K562 (cell line): Measurements from ENCODE around the gene EPB41L1. TPM values are rescaled to one million over a fixed set of nuclear protein-coding genes. Genes with fewer than 3 reads are reported as not detected.

ENCODE experiments used
- ATAC-seq: fragments of 200-7000 bp; cut with Tn5 transposase; 3 replicates; pipeline ENCODE4 v1.9.1; 2020; ENCODE audit warnings: moderate library complexity
- BruUV-seq: library from RNA; stranded (reverse); fragments of 400-500 nt; replicated peaks from 2 replicates; lab custom pipeline; 2021; lab: Mats Ljungman, UMichigan
- CTCF ChIA-PET: fragments of 300-600 bp; formaldehyde crosslinking; extraction: SDS; loops from one replicate; lab custom pipeline; 2021; ENCODE audit warnings: low intra/inter-chr PET ratio; lab: Yijun Ruan, JAX
- POLR2A ChIA-PET: fragments of 300-600, 350-650 bp; sonication (Branson Sonifier 250); formaldehyde crosslinking; extraction: SDS; loops from one replicate; lab custom pipeline; 2021; ENCODE audit warnings: antibody characterized with exemption, inconsistent platforms; lab: Yijun Ruan, JAX
- DNase-seq, 4 experiments: peaks; one replicate each; pipeline versions ENCODE4 v3.0.0 to v3.0.0-alpha.2; 2011 to 2018; ENCODE audit warnings: low spot score in 3 of 4, mixed read lengths in 3 of 4; ENCODE audit errors: extremely low read depth in 1 of 4
- FAIRE-seq: peaks from 2 replicates; lab custom pipeline; 2011; peaks lifted over from hg19 to GRCh38; lab: Jason Lieb, UNC
- H2AFZ ChIP-seq: 2 replicates; pipeline ENCODE4 v1.6.0; 2011; ENCODE audit warnings: low read depth, low read length, control low read depth, inconsistent platforms
- H3K27ac ChIP-seq: fragments of 200-600 bp; 3 replicates; pipeline ENCODE4 v1.8.0; 2011; ENCODE audit warnings: low read depth, mild to moderate bottlenecking, control low read depth, inconsistent platforms, low read length, moderate library complexity, mixed read lengths; ENCODE audit errors: extremely low read depth
- H3K27me3 ChIP-seq, 2 experiments: fragments of 300-600 bp in 1 of 2; 2 replicates in 1 of 2; 3 replicates in 1 of 2; pipeline versions ENCODE4 v1.6.0 to v1.8.0; 2011; ENCODE audit warnings: inconsistent platforms in 2 of 2, low read length in 2 of 2, mild to moderate bottlenecking in 1 of 2, mixed read lengths in 1 of 2, moderate library complexity in 1 of 2; ENCODE audit not compliant: control insufficient read depth in 2 of 2, insufficient read depth in 2 of 2
- H3K36me3 ChIP-seq: fragments of 300-600 bp; 3 replicates; pipeline ENCODE4 v1.8.0; 2011; ENCODE audit warnings: mild to moderate bottlenecking, low read length, inconsistent platforms; ENCODE audit not compliant: control insufficient read depth, insufficient read depth
- H3K4me1 ChIP-seq, 2 experiments: fragments of 200-600 bp in 1 of 2; replicated peaks in 1 of 2; 2 replicates in 1 of 2; 3 replicates in 1 of 2; pipeline versions ENCODE4 v1.5.1 to v1.8.0; 2011; ENCODE audit warnings: inconsistent platforms in 2 of 2, low read length in 2 of 2, mild to moderate bottlenecking in 1 of 2, mixed read lengths in 1 of 2, moderate library complexity in 1 of 2; ENCODE audit not compliant: control insufficient read depth in 2 of 2, insufficient read depth in 2 of 2
- H3K4me2 ChIP-seq: 2 replicates; pipeline ENCODE4 v1.6.1; 2011; ENCODE audit warnings: low read length, control low read depth, inconsistent platforms, mixed read lengths; ENCODE audit not compliant: insufficient read depth
- H3K4me3 ChIP-seq: fragments of 200-600 bp; sonication (generic), shearing (Covaris generic); 2 replicates; pipeline ENCODE4 v1.5.1; 2016; ENCODE audit warnings: control low read depth, inconsistent platforms
- H3K79me2 ChIP-seq: fragments of 200-600 bp; 3 replicates; pipeline ENCODE4 v1.8.0; 2011; ENCODE audit warnings: low read length, inconsistent platforms; ENCODE audit not compliant: control insufficient read depth, insufficient read depth
- H3K9ac ChIP-seq, 2 experiments: 2 replicates each; pipeline versions ENCODE4 v1.6.0 to v1.6.1; 2011; ENCODE audit warnings: low read depth in 2 of 2, low read length in 2 of 2, control low read depth in 1 of 2, inconsistent platforms in 1 of 2, mild to moderate bottlenecking in 1 of 2, mixed read lengths in 1 of 2; ENCODE audit not compliant: insufficient read depth in 1 of 2
- H3K9me1 ChIP-seq: one replicate; pipeline ENCODE4 v1.6.0; 2011; ENCODE audit warnings: inconsistent platforms, mild to moderate bottlenecking, low read length, moderate library complexity; ENCODE audit not compliant: control insufficient read depth, insufficient read depth
- H3K9me3 ChIP-seq: replicated peaks from 2 replicates; pipeline ENCODE4 v1.5.1; 2011; ENCODE audit warnings: low read depth, low read length, inconsistent platforms; ENCODE audit not compliant: control insufficient read depth, insufficient read depth
- H4K20me1 ChIP-seq: replicated peaks from 2 replicates; pipeline ENCODE4 v1.6.1; 2011; ENCODE audit warnings: low read length, inconsistent platforms, mixed read lengths; ENCODE audit not compliant: control insufficient read depth, insufficient read depth
- ATF3 ChIP-seq, 2 experiments: fragments of 450-650 bp in 1 of 2; sonication (generic) in 1 of 2; formaldehyde crosslinking in 1 of 2; IDR thresholded peaks in 1 of 2; conservative IDR thresholded peaks in 1 of 2; 2 replicates each; pipeline versions ENCODE4 v1.6.1 to v1.8.1; 2016 to 2023; ENCODE audit warnings: mild to moderate bottlenecking in 2 of 2, moderate library complexity in 2 of 2, inconsistent platforms in 1 of 2, missing genetic modification reagents in 1 of 2
- BHLHE40 ChIP-seq: IDR thresholded peaks from 2 replicates; pipeline ENCODE4 v1.6.1; 2011; ENCODE audit warnings: low read length, improper control_type of control experiment
- CBX2 ChIP-seq: fragments of 200-600 bp; sonication (generic); IDR thresholded peaks from one replicate; pipeline ENCODE4 v1.6.1; 2012; ENCODE audit warnings: mild to moderate bottlenecking, low read length, inconsistent platforms; ENCODE audit not compliant: insufficient read depth, poor library complexity, severe bottlenecking
- GMEB1 ChIP-seq: fragments of 250-450 bp; sonication (Bioruptor Pico); IDR thresholded peaks from 2 replicates; pipeline ENCODE4 v1.4.0; 2020; ENCODE audit warnings: mild to moderate bottlenecking
- JUN ChIP-seq, 2 experiments: sonication (generic) in 1 of 2; formaldehyde crosslinking in 1 of 2; IDR thresholded peaks; 2 replicates each; pipeline versions ENCODE4 v1.6.1 to v1.8.0; 2012 to 2022; ENCODE audit warnings: borderline replicate concordance in 2 of 2, mild to moderate bottlenecking in 2 of 2, improper control_type of control experiment in 1 of 2, low read depth in 1 of 2, low read length in 1 of 2, missing genetic modification reagents in 1 of 2
- NCOA1 ChIP-seq: fragments of 450-650 bp; IDR thresholded peaks from 2 replicates; pipeline ENCODE4 v1.6.1; 2016; ENCODE audit warnings: low read depth
- NR2C2 ChIP-seq, 2 experiments: fragments of 200-800 bp in 1 of 2; sonication (Bioruptor generic) in 1 of 2; sonication (generic) in 1 of 2; formaldehyde crosslinking in 1 of 2; IDR thresholded peaks; 2 replicates each; pipeline versions ENCODE4 v1.6.1 to v1.8.0; 2016 to 2022; ENCODE audit warnings: mild to moderate bottlenecking in 1 of 2, missing compliant biosample characterization in 1 of 2, missing genetic modification characterization in 1 of 2, missing genetic modification reagents in 1 of 2
- PHB ChIP-seq: fragments of 250-450 bp; sonication (Bioruptor Pico); IDR thresholded peaks from 2 replicates; pipeline ENCODE4 v1.5.0; 2021
- SETDB1 ChIP-seq: IDR thresholded peaks from one replicate; pipeline ENCODE4 v1.6.1; 2012; ENCODE audit warnings: low read length, control low read depth, inconsistent platforms
- THRA ChIP-seq: fragments of 450-650 bp; IDR thresholded peaks from 2 replicates; pipeline ENCODE4 v1.6.1; 2017; ENCODE audit warnings: mild to moderate bottlenecking, moderate library complexity
- ZNF140 ChIP-seq: fragments of 250-450 bp; sonication (Bioruptor Pico); IDR thresholded peaks from 2 replicates; pipeline ENCODE4 v1.8.0; 2021; ENCODE audit warnings: moderate library complexity, mild to moderate bottlenecking, inconsistent platforms
- ZNF239 ChIP-seq: fragments of 250-450 bp; sonication (Bioruptor Pico); IDR thresholded peaks from 2 replicates; pipeline ENCODE4 v1.4.0; 2020; ENCODE audit warnings: mild to moderate bottlenecking
- ZNF3 ChIP-seq: fragments of 250-450 bp; sonication (Bioruptor Pico); IDR thresholded peaks from 2 replicates; pipeline ENCODE4 v1.5.0; 2021; ENCODE audit warnings: mild to moderate bottlenecking, moderate library complexity
- ZNF324 ChIP-seq: fragments of 250-450 bp; sonication (Bioruptor Pico); IDR thresholded peaks from 2 replicates; pipeline ENCODE4 v1.4.0; 2020; ENCODE audit warnings: mild to moderate bottlenecking
- ZNF395 ChIP-seq: fragments of 200-800 bp; sonication (Bioruptor generic); IDR thresholded peaks from 2 replicates; pipeline ENCODE4 v1.6.1; 2017; ENCODE audit warnings: missing genetic modification characterization, missing compliant biosample characterization
- WGBS: fragments of 100-300 bp; shearing (Covaris generic); methylation state at CpG from one replicate; pipeline ENCODE4 v1.1.6; 2016; ENCODE audit warnings: low coverage, mixed read lengths; ENCODE audit not compliant: insufficient coverage; ENCODE audit errors: missing lambda C conversion rate; 5-methylcytosine and 5-hydroxymethylcytosine counted together
- in situ Hi-C: fragments of 300-500 bp; cut with MboI; formaldehyde crosslinking; loops from 4 replicates; pipeline ENCODE4 v1.15.0; 2018; ENCODE audit warnings: inconsistent platforms, mixed read lengths
- intact Hi-C: fragments of 100-400 bp; cut with micrococcal nuclease; formaldehyde crosslinking; loops from 2 replicates; pipeline ENCODE4 v1.14.2; 2022
- polyA plus RNA-seq, 8 experiments: library from polyadenylated mRNA; depleted of rRNA in 4 of 8; stranded (reverse) in 5 of 8; unstranded in 3 of 8; fragments of >200 nt; fragmentation: Nextera tagmentation in 2 of 8; fragmentation: Illumina TruSeq in 1 of 8; extraction: Ambion mirVana in 2 of 8; extraction: Trizol in 1 of 8; gene quantifications; 2 replicates each; pipeline versions ENCODE4 v1.2.1 to v1.2.3, GENCODE V29; 2011 to 2014; ENCODE audit warnings: inconsistent platforms in 1 of 8, missing spikeins in 1 of 8
- total RNA-seq, 7 experiments: library from RNA; depleted of rRNA in 6 of 7; stranded (reverse); fragments of >200 nt in 6 of 7; fragmentation: Illumina TruSeq in 2 of 7; extraction: Trizol in 2 of 7; gene quantifications; 2 replicates each; pipeline versions ENCODE4 v1.2.1 to v1.2.3, GENCODE V29; 2011 to 2021; ENCODE audit warnings: low replicate concordance in 1 of 7

Gene EPB41L1
- total and polyA plus RNA-seq, 9 of the 15 experiments (the other 6 are each of a cell fraction or from before 2014, with no cell fraction given), result 0.11 to 4.3 (median 1.3) TPM

- ATAC-seq (peak; percentile 42; the same call in 2 of the 3 replicates), FAIRE-seq (peak; percentile 73), DNase-seq (peak in 1 of 4 experiments; percentile 36)
- no TSS peak for BruUV-seq
- no peaks in the 10 kb centered on the region for H3K9me1 ChIP-seq
- 11% methylated on average over 3 of the region's 3 CpGs for WGBS
- no peak overlapping the region for H2AFZ ChIP-seq
- no peaks in the 10 kb centered on the region for H3K79me2 ChIP-seq
- intact Hi-C loops (no loop called here), in situ Hi-C loops (no loop called here)
- no peak overlapping the region for H3K27ac ChIP-seq
- no peak overlapping the region for H3K4me3 ChIP-seq
- peak overlapping the region in 1 of 2 experiments; percentile 17; a peak in 1 of 4 replicates for H3K9ac ChIP-seq
- H3K9me3 ChIP-seq, result no peaks in the 10 kb centered on the region
- peaks cover 0 to under 1% of the 10 kb centered on the region in 2 experiments; a peak in 1 of 5 replicates for H3K4me1 ChIP-seq
- ChIA-PET CTCF (no interaction called here), POLR2A (interaction anchor here (0.6 to 1.6 kb wide), 4 partner anchors 43 to 832 kb away, joined by 3 to 4 read pairs (median 3); no protein-coding TSS in a partner anchor)
- H4K20me1 ChIP-seq, result no peaks in the 10 kb centered on the region
- no peak overlapping the region for H3K4me2 ChIP-seq
- no peaks in the 10 kb centered on the region for H3K27me3 ChIP-seq
- H3K36me3 ChIP-seq, result no peaks in the 10 kb centered on the region
- TF ChIP-seq CBX2 (no peak), ZNF3 (CRISPR knock-in tag) (no peak), NR2C2 (CRISPR knock-in tag; IDR thresholded peaks at IDR 0.05) (no peak), NR2C2 (tag; IDR thresholded peaks at IDR 0.05) (peak; percentile 60; the same call in 1 of the 2 replicates), ZNF324 (CRISPR knock-in tag) (no peak), ZNF140 (CRISPR knock-in tag) (no peak), BHLHE40 (peak; percentile 43; the same call in 1 of the 2 replicates), PHB (CRISPR knock-in tag) (no peak), JUN (IDR thresholded peaks at IDR 0.05; ENCODE audit: borderline replicate concordance, low read depth, low read length) (peak; percentile 38; the same call in 1 of the 2 replicates), JUN (CRISPR knock-in tag; IDR thresholded peaks at IDR 0.05; ENCODE audit: borderline replicate concordance) (no peak), ZNF239 (CRISPR knock-in tag) (no peak), ATF3 (IDR thresholded peaks at IDR 0.05) (peak; percentile 61), ATF3 (CRISPR knock-in tag; conservative IDR thresholded peaks at IDR 0.05) (no peak), GMEB1 (no peak), THRA (no peak), SETDB1 (no peak), ZNF395 (CRISPR knock-in tag) (no peak), NCOA1 (no peak)
Observed at GRCh38 chr20:36128463-36129159, 25.9 kb upstream of the EPB41L1 start.
